PFSK-1 (cell line): ENCODE results near the gene ACE.

ENCODE experiments used
- POLR2AphosphoS5 ChIP-seq: IDR thresholded peaks from 2 replicates; pipeline ENCODE4 v1.6.1; 2012; ENCODE audit warnings: low read depth, mild to moderate bottlenecking, control low read depth, low read length, moderate library complexity
- TAF1 ChIP-seq: IDR thresholded peaks from 2 replicates; pipeline ENCODE4 v1.6.1; 2012; ENCODE audit warnings: low read length, control low read depth, borderline replicate concordance; ENCODE audit not compliant: insufficient read depth

GRCh38 chr17:63495491-63495890, 18.6 kb downstream of the ACE start:
- TF ChIP-seq TAF1: no peak
- no peak for TF ChIP-seq POLR2AphosphoS5
